Measurements from ENCODE around the gene OCRL.

OCRL gene

DNA sequence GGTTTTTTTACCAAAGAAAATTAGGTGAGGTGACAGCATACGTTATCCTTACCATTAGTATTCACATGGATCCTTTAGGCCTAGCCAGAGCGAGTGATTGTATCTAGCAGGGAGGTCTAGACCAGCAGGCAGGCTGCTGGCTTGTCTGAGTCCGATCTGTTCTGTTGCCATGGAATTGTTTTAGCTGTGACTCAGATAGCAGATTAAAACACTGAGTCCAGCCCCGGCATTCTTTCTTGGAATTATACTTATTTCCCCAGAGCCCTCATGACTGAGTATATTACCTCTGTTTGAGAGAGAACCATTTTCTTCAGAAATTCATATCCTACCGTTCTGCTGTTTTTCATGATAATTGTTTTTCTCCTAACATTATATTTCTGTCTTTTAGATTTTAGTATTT is 37.4 kb downstream of the OCRL start:
- Histone ChIP-seq H3K9me3 (ENCODE audit: control insufficient read depth in 2 of 2, low read length in 2 of 2) (no peaks in the 10 kb centered on the region), H3K27ac (ENCODE audit: low read depth in 2 of 2, low read length in 2 of 2) (no peak overlapping the region), H3K27me3 (ENCODE audit: control insufficient read depth in 2 of 2, insufficient read depth in 2 of 2, low read length in 2 of 2) (no peaks in the 10 kb centered on the region)

DNA sequence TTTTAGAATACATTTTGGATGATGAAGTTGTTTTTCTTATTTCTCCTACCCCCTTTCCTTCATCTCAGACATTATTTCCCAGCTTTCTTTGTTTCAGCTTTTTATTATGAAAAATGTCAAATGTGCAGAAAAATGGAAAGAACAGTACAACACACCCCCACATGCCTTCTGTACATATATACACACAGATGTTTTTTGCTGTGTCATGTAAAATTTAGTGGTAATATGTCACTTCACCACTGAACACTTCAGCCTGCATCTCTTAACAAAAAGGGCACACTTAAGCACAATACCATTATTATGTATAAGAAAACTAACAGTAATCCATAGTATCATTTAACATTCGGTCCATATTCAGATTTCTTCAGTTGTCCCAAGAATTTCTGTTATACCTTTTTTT is 37.8 kb downstream of the OCRL start:
- Histone ChIP-seq H3K36me3 (ENCODE audit: control insufficient read depth in 2 of 2, insufficient read depth in 2 of 2, low read length in 2 of 2) (peaks cover 4 to 18% of the 10 kb centered on the region in 2 donors), H3K4me1 (ENCODE audit: control insufficient read depth in 2 of 2, insufficient read depth in 2 of 2, low read length in 2 of 2) (no peaks in the 10 kb centered on the region), H3K9me3 (ENCODE audit: control insufficient read depth in 2 of 2, low read length in 2 of 2) (no peaks in the 10 kb centered on the region), H3K27ac (ENCODE audit: low read depth in 2 of 2, low read length in 2 of 2) (no peak overlapping the region), H3K4me3 (ENCODE audit: low read length in 2 of 2) (no peak overlapping the region), H3K27me3 (ENCODE audit: control insufficient read depth in 2 of 2, insufficient read depth in 2 of 2, low read length in 2 of 2) (no peaks in the 10 kb centered on the region), H3K9ac (ENCODE audit: low read depth in 1 of 2, low read length in 2 of 2) (no peak overlapping the region)

More for the DNA sequence above, 37.4 kb downstream of the OCRL start:
- Histone ChIP-seq H3K9ac (ENCODE audit: low read depth in 1 of 2, low read length in 2 of 2) (no peak overlapping the region), H3K4me3 (ENCODE audit: low read length in 2 of 2) (no peak overlapping the region), H3K4me1 (ENCODE audit: control insufficient read depth in 2 of 2, insufficient read depth in 2 of 2, low read length in 2 of 2) (no peaks in the 10 kb centered on the region), H3K36me3 (ENCODE audit: control insufficient read depth in 2 of 2, insufficient read depth in 2 of 2, low read length in 2 of 2) (peaks cover 4 to 16% of the 10 kb centered on the region in 2 donors)

DNA sequence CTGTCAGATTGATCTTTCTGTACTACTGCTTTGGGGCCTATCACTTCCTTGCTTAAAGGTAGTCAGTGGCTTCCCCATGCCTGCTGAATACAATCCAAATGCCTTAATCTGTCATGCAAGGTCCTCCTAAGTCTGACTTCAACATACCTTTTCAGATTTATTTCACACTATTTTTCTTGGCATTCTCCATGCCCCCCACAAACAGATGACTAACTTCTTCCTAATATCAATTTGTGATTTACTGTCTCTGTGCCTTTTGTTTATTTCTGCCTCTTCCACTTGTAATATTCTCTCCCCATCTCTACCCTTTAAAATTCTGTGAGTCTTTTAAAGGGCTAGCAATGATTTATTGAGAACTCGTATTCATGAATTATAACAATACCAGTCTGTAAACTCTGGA is 41.8 kb downstream of the OCRL start:
- Histone ChIP-seq H3K36me3 (ENCODE audit: control insufficient read depth in 2 of 2, insufficient read depth in 2 of 2, low read length in 2 of 2) (peaks cover 3% of the 10 kb centered on the region in 2 donors), H3K9me3 (ENCODE audit: control insufficient read depth in 2 of 2, low read length in 2 of 2) (no peaks in the 10 kb centered on the region)

DNA sequence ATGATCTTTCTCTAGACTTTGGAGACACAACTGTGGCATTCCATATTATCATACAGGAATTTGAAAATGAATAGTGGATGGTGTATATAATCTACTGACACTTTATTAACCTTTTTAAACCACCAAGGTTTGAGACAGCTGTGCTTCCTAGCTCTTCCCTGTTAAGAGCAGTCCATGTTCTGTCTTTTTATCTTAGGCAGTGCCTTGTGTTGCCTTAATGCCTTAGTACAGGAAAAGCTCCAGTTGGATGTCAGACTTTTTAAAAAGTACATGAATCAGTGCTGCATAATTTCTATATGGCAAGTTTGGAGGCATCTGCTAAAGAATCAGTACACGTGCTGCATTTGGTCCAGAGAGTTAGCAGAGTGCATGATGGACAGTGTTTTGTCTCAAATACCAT is 45.1 kb downstream of the OCRL start:
- H3K4me3 ChIP-seq (ENCODE audit: low read length in 2 of 2), result no peak overlapping the region
- H3K9ac ChIP-seq (ENCODE audit: low read depth in 1 of 2, low read length in 2 of 2), result no peak overlapping the region
- H3K9me3 ChIP-seq (ENCODE audit: control insufficient read depth in 2 of 2, low read length in 2 of 2), result no peaks in the 10 kb centered on the region
- H3K36me3 ChIP-seq (ENCODE audit: control insufficient read depth in 2 of 2, insufficient read depth in 2 of 2, low read length in 2 of 2), result peaks cover 19% of the 10 kb centered on the region in 2 donors
- H3K27me3 ChIP-seq (ENCODE audit: control insufficient read depth in 2 of 2, insufficient read depth in 2 of 2, low read length in 2 of 2), result no peaks in the 10 kb centered on the region
- H3K27ac ChIP-seq (ENCODE audit: low read depth in 2 of 2, low read length in 2 of 2), result no peak overlapping the region
- H3K4me1 ChIP-seq (ENCODE audit: control insufficient read depth in 2 of 2, insufficient read depth in 2 of 2, low read length in 2 of 2), result no peaks in the 10 kb centered on the region

More for the DNA sequence above, 41.8 kb downstream of the OCRL start:
- H3K27ac ChIP-seq (ENCODE audit: low read depth in 2 of 2, low read length in 2 of 2), result no peak overlapping the region
- H3K4me3 ChIP-seq (ENCODE audit: low read length in 2 of 2), result no peak overlapping the region
- H3K27me3 ChIP-seq (ENCODE audit: control insufficient read depth in 2 of 2, insufficient read depth in 2 of 2, low read length in 2 of 2), result no peaks in the 10 kb centered on the region
- no peaks in the 10 kb centered on the region for H3K4me1 ChIP-seq (ENCODE audit: control insufficient read depth in 2 of 2, insufficient read depth in 2 of 2, low read length in 2 of 2)
- H3K9ac ChIP-seq (ENCODE audit: low read depth in 1 of 2, low read length in 2 of 2), result no peak overlapping the region

DNA sequence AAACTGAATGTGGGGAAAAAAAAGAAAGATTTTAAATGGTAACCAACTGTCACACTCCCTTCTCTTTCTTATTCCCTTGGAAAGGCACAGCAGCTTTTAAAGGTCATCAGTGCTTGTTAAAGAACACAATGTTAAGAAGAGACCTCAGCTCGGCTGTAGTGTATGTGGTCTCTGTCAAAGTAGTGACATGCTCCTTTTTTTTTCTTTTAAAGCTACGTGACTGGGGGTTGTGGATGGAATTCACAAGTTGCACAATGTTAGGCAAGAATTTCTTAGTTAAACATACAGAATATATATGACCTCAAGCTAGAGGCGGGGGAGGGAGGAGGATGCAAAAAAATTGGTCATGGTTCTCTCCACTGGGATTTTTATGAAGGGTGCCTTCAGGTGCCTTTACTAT is 45.6 kb downstream of the OCRL start:
- Histone ChIP-seq H3K9me3 (ENCODE audit: control insufficient read depth in 2 of 2, low read length in 2 of 2) (no peaks in the 10 kb centered on the region), H3K4me3 (ENCODE audit: low read length in 2 of 2) (no peak overlapping the region), H3K27me3 (ENCODE audit: control insufficient read depth in 2 of 2, insufficient read depth in 2 of 2, low read length in 2 of 2) (no peaks in the 10 kb centered on the region), H3K27ac (ENCODE audit: low read depth in 2 of 2, low read length in 2 of 2) (no peak overlapping the region), H3K36me3 (ENCODE audit: control insufficient read depth in 2 of 2, insufficient read depth in 2 of 2, low read length in 2 of 2) (peaks cover 19 to 24% of the 10 kb centered on the region in 2 donors), H3K9ac (ENCODE audit: low read depth in 1 of 2, low read length in 2 of 2) (no peak overlapping the region), H3K4me1 (ENCODE audit: control insufficient read depth in 2 of 2, insufficient read depth in 2 of 2, low read length in 2 of 2) (no peaks in the 10 kb centered on the region)

DNA sequence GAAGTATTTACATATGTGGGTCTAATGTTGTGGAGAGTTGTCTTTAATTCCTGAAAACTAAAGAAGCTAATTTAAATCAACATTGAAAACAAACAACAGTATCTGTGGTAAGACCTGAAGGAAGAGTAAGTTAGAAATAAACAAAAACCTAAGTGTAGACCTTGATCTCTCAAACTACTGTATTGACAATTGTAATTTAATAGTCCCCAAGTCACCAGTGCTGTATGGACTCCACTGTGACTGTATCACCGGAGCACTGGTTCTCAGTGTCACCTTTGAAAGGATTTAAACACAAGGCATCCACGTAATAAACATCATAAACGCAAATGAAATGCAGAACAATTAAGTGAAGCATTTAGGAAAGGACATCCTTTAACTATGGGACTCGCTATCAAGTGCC is 46.4 kb downstream of the OCRL start:
- Histone ChIP-seq H3K9ac (ENCODE audit: low read depth in 1 of 2, low read length in 2 of 2) (no peak overlapping the region), H3K27me3 (ENCODE audit: control insufficient read depth in 2 of 2, insufficient read depth in 2 of 2, low read length in 2 of 2) (no peaks in the 10 kb centered on the region), H3K27ac (ENCODE audit: low read depth in 2 of 2, low read length in 2 of 2) (no peak overlapping the region), H3K36me3 (ENCODE audit: control insufficient read depth in 2 of 2, insufficient read depth in 2 of 2, low read length in 2 of 2) (peaks cover 19 to 25% of the 10 kb centered on the region in 2 donors), H3K9me3 (ENCODE audit: control insufficient read depth in 2 of 2, low read length in 2 of 2) (no peaks in the 10 kb centered on the region), H3K4me1 (ENCODE audit: control insufficient read depth in 2 of 2, insufficient read depth in 2 of 2, low read length in 2 of 2) (no peaks in the 10 kb centered on the region), H3K4me3 (ENCODE audit: low read length in 2 of 2) (no peak overlapping the region)

DNA sequence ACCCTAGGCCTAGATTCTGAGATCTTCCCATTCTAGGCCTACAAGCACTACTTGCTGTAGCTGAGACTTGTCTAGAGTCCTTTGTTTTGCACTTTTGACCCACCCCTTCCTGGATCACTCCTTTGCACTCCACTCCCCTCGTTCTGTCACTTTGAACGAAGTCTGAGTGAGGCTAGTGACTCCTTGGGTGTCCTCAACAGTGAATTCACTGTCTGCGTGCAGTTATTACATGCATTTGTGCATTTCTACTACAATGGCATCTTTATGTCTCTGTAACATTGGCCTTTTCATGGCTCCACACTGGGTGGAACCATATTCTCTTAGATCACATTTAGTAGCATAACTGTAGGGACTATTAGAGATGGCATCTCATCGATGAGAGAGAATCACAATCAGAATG is 50.5 kb downstream of the OCRL start:
- Histone ChIP-seq H3K4me3 (ENCODE audit: low read length in 2 of 2) (no peak overlapping the region), H3K9ac (ENCODE audit: low read depth in 1 of 2, low read length in 2 of 2) (no peak overlapping the region), H3K36me3 (ENCODE audit: control insufficient read depth in 2 of 2, insufficient read depth in 2 of 2, low read length in 2 of 2) (peaks cover 17 to 22% of the 10 kb centered on the region in 2 donors), H3K27me3 (ENCODE audit: control insufficient read depth in 2 of 2, insufficient read depth in 2 of 2, low read length in 2 of 2) (no peaks in the 10 kb centered on the region), H3K4me1 (ENCODE audit: control insufficient read depth in 2 of 2, insufficient read depth in 2 of 2, low read length in 2 of 2) (no peaks in the 10 kb centered on the region), H3K27ac (ENCODE audit: low read depth in 2 of 2, low read length in 2 of 2) (no peak overlapping the region), H3K9me3 (ENCODE audit: control insufficient read depth in 2 of 2, low read length in 2 of 2) (no peaks in the 10 kb centered on the region)

DNA sequence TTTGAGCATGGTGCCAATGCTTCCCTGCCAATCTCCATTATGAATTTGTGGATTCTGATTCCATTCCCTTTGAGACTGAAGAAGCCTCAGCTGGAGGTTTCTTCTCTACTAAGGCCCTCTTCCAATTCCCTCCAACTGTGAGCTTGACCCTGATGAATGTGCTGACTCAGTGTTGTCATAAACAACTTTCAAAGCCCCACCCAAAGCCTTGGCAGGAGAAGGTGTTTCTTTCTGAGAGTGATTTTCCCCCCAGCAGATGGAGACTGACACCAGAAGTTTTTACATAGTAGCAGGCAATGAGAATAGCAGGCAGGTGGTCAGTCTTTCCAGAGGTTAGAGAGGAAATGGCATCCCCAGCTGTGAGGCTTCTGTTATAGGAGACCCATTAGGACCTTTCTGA is 53.1 kb downstream of the OCRL start:
- Histone ChIP-seq H3K9ac (ENCODE audit: low read depth in 1 of 2, low read length in 2 of 2) (no peak overlapping the region), H3K36me3 (ENCODE audit: control insufficient read depth in 2 of 2, insufficient read depth in 2 of 2, low read length in 2 of 2) (peaks cover 7 to 20% of the 10 kb centered on the region in 2 donors), H3K4me1 (ENCODE audit: control insufficient read depth in 2 of 2, insufficient read depth in 2 of 2, low read length in 2 of 2) (no peaks in the 10 kb centered on the region)

DNA sequence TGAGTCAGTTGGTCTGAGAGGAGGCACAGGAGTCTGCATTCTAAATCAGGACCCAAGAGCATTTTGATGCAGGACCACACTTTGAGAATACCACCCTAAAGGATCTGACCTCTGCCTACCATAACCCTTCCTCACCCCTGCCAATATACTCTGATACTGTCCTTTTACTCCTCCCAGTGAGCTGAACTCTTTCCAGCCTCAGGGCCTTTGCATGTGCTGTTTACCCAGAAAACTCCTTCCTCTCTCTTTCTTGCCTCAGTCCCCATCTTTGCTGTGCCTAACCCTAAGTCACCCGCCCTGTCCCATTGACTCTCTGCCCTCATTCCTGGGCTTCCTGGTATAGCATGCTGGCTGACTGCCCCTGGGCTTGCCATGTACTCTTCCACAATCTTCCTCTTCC is 54.7 kb downstream of the OCRL start:
- H3K36me3 ChIP-seq (ENCODE audit: control insufficient read depth in 2 of 2, insufficient read depth in 2 of 2, low read length in 2 of 2), result peaks cover 0 to 8% of the 10 kb centered on the region in 2 donors
- no peaks in the 10 kb centered on the region for H3K4me1 ChIP-seq (ENCODE audit: control insufficient read depth in 2 of 2, insufficient read depth in 2 of 2, low read length in 2 of 2)
- no peak overlapping the region for H3K4me3 ChIP-seq (ENCODE audit: low read length in 2 of 2)
- no peak overlapping the region for H3K27ac ChIP-seq (ENCODE audit: low read depth in 2 of 2, low read length in 2 of 2)
- no peak overlapping the region for H3K9ac ChIP-seq (ENCODE audit: low read depth in 1 of 2, low read length in 2 of 2)
- no peaks in the 10 kb centered on the region for H3K9me3 ChIP-seq (ENCODE audit: control insufficient read depth in 2 of 2, low read length in 2 of 2)
- H3K27me3 ChIP-seq (ENCODE audit: control insufficient read depth in 2 of 2, insufficient read depth in 2 of 2, low read length in 2 of 2), result no peaks in the 10 kb centered on the region

More for the DNA sequence above, 53.1 kb downstream of the OCRL start:
- Histone ChIP-seq H3K4me3 (ENCODE audit: low read length in 2 of 2) (no peak overlapping the region), H3K27ac (ENCODE audit: low read depth in 2 of 2, low read length in 2 of 2) (no peak overlapping the region), H3K27me3 (ENCODE audit: control insufficient read depth in 2 of 2, insufficient read depth in 2 of 2, low read length in 2 of 2) (no peaks in the 10 kb centered on the region), H3K9me3 (ENCODE audit: control insufficient read depth in 2 of 2, low read length in 2 of 2) (no peaks in the 10 kb centered on the region)

DNA sequence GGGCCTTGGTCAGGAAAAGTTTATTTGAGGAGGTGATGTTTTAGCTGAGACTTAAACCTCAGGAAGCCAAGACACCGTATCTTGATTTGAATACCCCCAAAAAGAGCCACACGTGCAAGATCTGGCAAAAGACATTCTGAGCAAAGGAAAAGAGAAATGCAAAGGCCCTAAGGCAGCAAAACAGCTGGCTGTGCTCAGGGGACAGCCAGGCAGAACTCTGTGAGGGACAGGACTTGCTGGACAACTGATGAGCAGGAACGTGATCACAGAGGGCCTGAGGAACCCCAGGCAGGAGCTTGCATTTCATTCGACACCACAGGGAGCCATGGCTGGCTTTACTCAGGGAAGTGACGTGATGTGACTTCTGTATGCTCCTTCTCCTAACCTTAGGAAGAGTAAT is 56.0 kb downstream of the OCRL start:
- Histone ChIP-seq H3K9ac (ENCODE audit: low read depth in 1 of 2, low read length in 2 of 2) (no peak overlapping the region), H3K9me3 (ENCODE audit: control insufficient read depth in 2 of 2, low read length in 2 of 2) (no peaks in the 10 kb centered on the region), H3K36me3 (ENCODE audit: control insufficient read depth in 2 of 2, insufficient read depth in 2 of 2, low read length in 2 of 2) (no peaks in the 10 kb centered on the region), H3K4me3 (ENCODE audit: low read length in 2 of 2) (no peak overlapping the region), H3K4me1 (ENCODE audit: control insufficient read depth in 2 of 2, insufficient read depth in 2 of 2, low read length in 2 of 2) (no peaks in the 10 kb centered on the region), H3K27ac (ENCODE audit: low read depth in 2 of 2, low read length in 2 of 2) (no peak overlapping the region), H3K27me3 (ENCODE audit: control insufficient read depth in 2 of 2, insufficient read depth in 2 of 2, low read length in 2 of 2) (no peaks in the 10 kb centered on the region)

DNA sequence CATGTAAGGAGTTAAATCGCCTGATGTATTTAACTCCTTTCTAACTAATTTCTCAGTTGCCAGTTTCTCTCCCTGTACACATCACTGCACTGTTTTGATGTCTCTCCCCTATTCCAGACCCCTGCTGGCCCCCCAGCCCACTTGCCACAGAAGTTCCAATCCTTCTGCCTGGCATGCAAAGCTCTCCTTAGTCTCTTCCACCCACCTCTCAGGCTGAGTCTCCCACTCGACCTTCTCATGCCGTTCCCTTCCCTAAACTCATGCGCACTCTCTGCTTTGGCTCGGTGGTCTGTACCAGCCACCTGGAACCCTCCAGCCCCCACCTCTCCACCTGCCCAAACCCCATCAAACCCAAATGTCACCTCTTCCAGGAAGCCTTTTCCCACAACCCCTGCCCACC is 57.8 kb downstream of the OCRL start:
- Histone ChIP-seq H3K4me3 (ENCODE audit: low read length in 2 of 2) (no peak overlapping the region), H3K9ac (ENCODE audit: low read depth in 1 of 2, low read length in 2 of 2) (no peak overlapping the region), H3K27me3 (ENCODE audit: control insufficient read depth in 2 of 2, insufficient read depth in 2 of 2, low read length in 2 of 2) (no peaks in the 10 kb centered on the region), H3K9me3 (ENCODE audit: control insufficient read depth in 2 of 2, low read length in 2 of 2) (no peaks in the 10 kb centered on the region), H3K36me3 (ENCODE audit: control insufficient read depth in 2 of 2, insufficient read depth in 2 of 2, low read length in 2 of 2) (no peaks in the 10 kb centered on the region), H3K4me1 (ENCODE audit: control insufficient read depth in 2 of 2, insufficient read depth in 2 of 2, low read length in 2 of 2) (no peaks in the 10 kb centered on the region), H3K27ac (ENCODE audit: low read depth in 2 of 2, low read length in 2 of 2) (no peak overlapping the region)
